Hepatic stellate cell (primary cell): Measurements from ENCODE around the gene LMO7.

Experiments used
- DNase-seq: peaks from one replicate; pipeline ENCODE4 v3.0.0; 2011; ENCODE audit warnings: low spot score

LMO7 gene

GRCh38 chr13:75896271-75896670, 260.1 kb downstream of the LMO7 start:
- no peak for DNase-seq

- DNase-seq, result no peak
Observed at GRCh38 chr13:75897386-75897785, 261.3 kb downstream of the LMO7 start.

- DNase-seq, result no peak
Observed at GRCh38 chr13:75901501-75901900, 265.4 kb downstream of the LMO7 start.

- DNase-seq, result no peak
Observed at GRCh38 chr13:75902166-75903104, 266.3 kb downstream of the LMO7 start.

- no peak for DNase-seq
Observed at GRCh38 chr13:75904012-75904411, 267.9 kb downstream of the LMO7 start.

- no peak for DNase-seq
Observed at GRCh38 chr13:75906315-75906714, 270.2 kb downstream of the LMO7 start.

GRCh38 chr13:75907044-75907443, 270.9 kb downstream of the LMO7 start:
- no peak for DNase-seq

GRCh38 chr13:75908141-75908540, 272.0 kb downstream of the LMO7 start:
- no peak for DNase-seq
